Forelimb muscle (tissue), 1 donor: ENCODE results near the gene WNK2. TPM values are rescaled to one million over a fixed set of nuclear protein-coding genes. Genes with fewer than 3 reads are reported as not detected.

Experiments used
- DNase-seq: peaks from one replicate; pipeline ENCODE4 v3.0.0-alpha.2; 2013; ENCODE audit warnings: low read depth
- polyA plus RNA-seq: library from polyadenylated mRNA; unstranded; fragments of 120-200 nt; gene quantifications from one replicate; pipeline ENCODE4 v1.2.1, GENCODE V29; 2013; ENCODE audit not compliant: insufficient read length

The WNK2 gene
- polyA plus RNA-seq, 1 donor = 16.4 TPM

- DNase-seq = no peak
Observed at GRCh38 chr9:93218671-93219420, 34.9 kb downstream of the WNK2 start.

- no peak for DNase-seq
Observed at GRCh38 chr9:93219692-93220091, 35.8 kb downstream of the WNK2 start.

- no peak for DNase-seq
Observed at GRCh38 chr9:93220627-93221026, 36.7 kb downstream of the WNK2 start.

- DNase-seq = no peak
Observed at GRCh38 chr9:93221044-93221443, 37.1 kb downstream of the WNK2 start.

GRCh38 chr9:93222890-93223259 is 38.9 kb downstream of the WNK2 start:
- no peak for DNase-seq

GRCh38 chr9:93223260-93224180 is 39.6 kb downstream of the WNK2 start:
- DNase-seq = no peak

- no peak for DNase-seq
Observed at GRCh38 chr9:93224591-93224990, 40.7 kb downstream of the WNK2 start.

- no peak for DNase-seq
Observed at GRCh38 chr9:93225417-93225816, 41.5 kb downstream of the WNK2 start.

GRCh38 chr9:93225892-93226291 is 42.0 kb downstream of the WNK2 start:
- no peak for DNase-seq

- no peak for DNase-seq
Observed at GRCh38 chr9:93226819-93227218, 42.9 kb downstream of the WNK2 start.

- DNase-seq = no peak
Observed at GRCh38 chr9:93228030-93228429, 44.1 kb downstream of the WNK2 start.

- no peak for DNase-seq
Observed at GRCh38 chr9:93228453-93228852, 44.5 kb downstream of the WNK2 start.

- DNase-seq = no peak
Observed at GRCh38 chr9:93229636-93230035, 45.7 kb downstream of the WNK2 start.

GRCh38 chr9:93230185-93230584 is 46.2 kb downstream of the WNK2 start:
- DNase-seq = no peak

- DNase-seq = no peak
Observed at GRCh38 chr9:93230601-93231000, 46.7 kb downstream of the WNK2 start.

GRCh38 chr9:93231121-93231694 is 47.3 kb downstream of the WNK2 start:
- no peak for DNase-seq

- DNase-seq = no peak
Observed at GRCh38 chr9:93231716-93232115, 47.8 kb downstream of the WNK2 start.

- DNase-seq = no peak
Observed at GRCh38 chr9:93232388-93232960, 48.5 kb downstream of the WNK2 start.

- DNase-seq = no peak
Observed at GRCh38 chr9:93233033-93233432, 49.1 kb downstream of the WNK2 start.

- no peak for DNase-seq
Observed at GRCh38 chr9:93234600-93234999, 50.7 kb downstream of the WNK2 start.

- DNase-seq = peak; percentile 69
Observed at GRCh38 chr9:93235300-93235960, 51.5 kb downstream of the WNK2 start.
